B cell (primary cell): ENCODE data around the gene SKAP2. TPM values are rescaled to one million over a fixed set of nuclear protein-coding genes. Genes with fewer than 3 reads are reported as not detected.

Experiments used
- ATAC-seq: fragments of 200-7000 bp; cut with Tn5 transposase; one replicate; pipeline ENCODE4 v1.10.0; 2021; ENCODE audit warnings: low read depth, mild to moderate bottlenecking, moderate number of reproducible peaks, moderate library complexity
- CTCF ChIA-PET: fragments of 350-600 bp; sonication (Branson Sonifier 250); formaldehyde crosslinking; loops from one replicate; lab custom pipeline; 2021; ENCODE audit warnings: antibody characterized with exemption, inconsistent platforms; lab: Charles Lee
- POLR2A ChIA-PET: fragments of 350-600 bp; sonication (Branson Sonifier 250); formaldehyde crosslinking; loops from one replicate; lab custom pipeline; 2021; ENCODE audit warnings: antibody characterized with exemption; lab: Charles Lee
- DNase-seq: peaks from one replicate; pipeline ENCODE4 v3.0.0; 2013
- H2AFZ ChIP-seq: 2 replicates; pipeline ENCODE4 v1.6.1; 2012; ENCODE audit warnings: mild to moderate bottlenecking, low read depth, low read length; ENCODE audit not compliant: insufficient read depth, poor library complexity, severe bottlenecking
- H3K27ac ChIP-seq, 2 donors: 1 replicate in 1 of 2; 2 replicates in 1 of 2; pipeline ENCODE4 v1.5.1; 2012 to 2013; ENCODE audit warnings: low read length in 2 of 2, mild to moderate bottlenecking in 2 of 2, moderate library complexity in 1 of 2
- H3K27me3 ChIP-seq, 4 experiments: fragments of 200-600 bp in 1 of 4; sonication (generic) in 1 of 4; replicated peaks in 1 of 4; 1 replicate in 2 of 4; 2 replicates in 2 of 4; pipeline versions ENCODE4 v1.6.1 to v1.7.0; 2013 to 2016; ENCODE audit warnings: low read length in 3 of 4, mild to moderate bottlenecking in 2 of 4, mixed read lengths in 1 of 4, moderate library complexity in 1 of 4; ENCODE audit not compliant: insufficient read depth in 4 of 4, control insufficient read depth in 3 of 4; ENCODE audit errors: control extremely low read depth in 1 of 4
- H3K36me3 ChIP-seq, 2 experiments: replicated peaks in 1 of 2; 1 replicate in 1 of 2; 2 replicates in 1 of 2; pipeline versions ENCODE4 v1.6.1 to v1.7.1; 2013; ENCODE audit warnings: low read length in 1 of 2; ENCODE audit not compliant: insufficient read depth in 2 of 2, control insufficient read depth in 1 of 2; ENCODE audit errors: control extremely low read depth in 1 of 2, extremely low read depth in 1 of 2
- H3K4me1 ChIP-seq, 2 donors: fragments of 200-600 bp in 1 of 2; sonication (generic) in 1 of 2; 1 replicate in 1 of 2; 2 replicates in 1 of 2; pipeline versions ENCODE4 v1.5.1 to v1.6.1; 2013 to 2017; ENCODE audit warnings: low read length in 2 of 2; ENCODE audit not compliant: control insufficient read depth in 2 of 2, insufficient read depth in 2 of 2
- H3K4me2 ChIP-seq: replicated peaks from 2 replicates; pipeline ENCODE3; 2012; ENCODE audit warnings: mild to moderate bottlenecking, low read depth, low read length; ENCODE audit not compliant: poor library complexity, severe bottlenecking
- H3K4me3 ChIP-seq, 5 experiments: fragments of 200-600 bp in 1 of 5; sonication (generic) in 1 of 5; 1 replicate in 3 of 5; 2 replicates in 2 of 5; pipeline versions ENCODE4 v1.5.1 to v1.7.0; 2011 to 2016; ENCODE audit warnings: low read length in 4 of 5, mild to moderate bottlenecking in 4 of 5, low read depth in 2 of 5, control low read depth in 1 of 5, moderate library complexity in 1 of 5; ENCODE audit not compliant: insufficient read depth in 1 of 5; ENCODE audit errors: control extremely low read depth in 1 of 5, extremely low read depth in 1 of 5
- H3K79me2 ChIP-seq: fragments of 200-600 bp; sonication (generic); one replicate; pipeline ENCODE4 v1.6.0; 2016; ENCODE audit warnings: low read length; ENCODE audit not compliant: control insufficient read depth, insufficient read depth
- H3K9ac ChIP-seq: fragments of 200-600 bp; sonication (generic); 2 replicates; pipeline ENCODE4 v1.6.1; 2017; ENCODE audit warnings: mild to moderate bottlenecking, low read length, moderate library complexity
- H3K9me3 ChIP-seq, 3 donors: one replicate each; pipeline versions ENCODE4 v1.6.1 to v1.7.1; 2013; ENCODE audit warnings: low read length in 2 of 3; ENCODE audit not compliant: control insufficient read depth in 2 of 3, insufficient read depth in 1 of 3; ENCODE audit errors: control extremely low read depth in 1 of 3
- H4K20me1 ChIP-seq: 2 replicates; pipeline ENCODE4 v1.6.0; 2012; ENCODE audit warnings: mild to moderate bottlenecking, low read length; ENCODE audit not compliant: insufficient read depth, control insufficient read depth, poor library complexity, severe bottlenecking
- H3K27ac Mint-ChIP-seq: one replicate; pipeline ENCODE4 v1.8.0; 2021; ENCODE audit warnings: mixed read lengths
- H3K27me3 Mint-ChIP-seq: one replicate; pipeline ENCODE4 v1.8.0; 2021; ENCODE audit warnings: mixed read lengths
- H3K4me1 Mint-ChIP-seq: one replicate; pipeline ENCODE4 v1.8.0; 2021; ENCODE audit warnings: mixed read lengths
- H3K4me3 Mint-ChIP-seq: one replicate; pipeline ENCODE4 v1.8.0; 2021; ENCODE audit warnings: mixed read lengths
- H3K9me3 Mint-ChIP-seq: one replicate; pipeline ENCODE4 v1.8.0; 2022; ENCODE audit warnings: mixed read lengths; ENCODE audit not compliant: insufficient read depth
- EZH2 ChIP-seq: IDR thresholded peaks from 2 replicates; pipeline ENCODE4 v1.6.1; 2012; ENCODE audit warnings: borderline replicate concordance, low read depth, mild to moderate bottlenecking, moderate library complexity, low read length; ENCODE audit not compliant: insufficient read depth, poor library complexity, severe bottlenecking
- WGBS: methylation state at CpG from one replicate; pipeline ENCODE4 v1.1.5; 2013; ENCODE audit warnings: missing lambda C conversion rate; ENCODE audit not compliant: insufficient coverage; 5-methylcytosine and 5-hydroxymethylcytosine counted together
- intact Hi-C: fragments of 100-400 bp; cut with micrococcal nuclease; formaldehyde crosslinking; loops from one replicate; pipeline ENCODE4 v1.10.0; 2022
- polyA plus RNA-seq: library from polyadenylated mRNA; depleted of rRNA; stranded (reverse); fragments of >200 nt; gene quantifications from 2 replicates; pipeline ENCODE4 v1.2.3, GENCODE V29; 2012
- total RNA-seq, 2 donors: library from RNA; stranded (reverse); fragments of 120-200 nt in 1 of 2; gene quantifications; 1 replicate in 1 of 2; 2 replicates in 1 of 2; pipeline versions ENCODE4 v1.2.3 to v1.2.4, GENCODE V29; 2013 to 2022
- TF ChIP-seq, protein P1 (sequence below): fragments of 200-600 bp; IDR thresholded peaks from one replicate; pipeline ENCODE4 v1.8.0; 2022; ENCODE audit warnings: antibody characterized with exemption, mild to moderate bottlenecking

SKAP2 gene
- total and polyA plus RNA-seq, 2 donors (not counting 1 experiment from before 2014, with no cell fraction given), result 12.8 to 58.4 TPM

DNA sequence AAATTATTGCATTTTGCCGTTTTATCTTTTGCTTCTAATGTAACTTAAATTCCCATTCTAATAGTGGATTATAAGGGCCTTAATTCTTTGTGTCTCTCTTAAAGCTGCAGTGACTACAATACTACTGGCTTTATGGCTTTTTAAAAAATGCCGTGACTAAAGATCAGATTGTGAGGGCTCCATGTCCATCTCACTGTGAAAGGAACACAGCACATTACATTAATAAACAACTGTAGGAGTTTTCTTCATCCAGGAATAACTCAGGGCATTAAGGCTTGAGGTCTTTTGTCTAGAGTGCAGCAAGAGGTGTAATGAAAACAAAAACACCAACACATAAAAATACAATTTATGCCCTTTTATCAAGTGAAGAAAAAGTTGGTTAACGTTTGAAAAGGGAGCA, 205.3 kb downstream of the SKAP2 start:
- no peak overlapping the region for H3K4me3 Mint-ChIP-seq

DNA sequence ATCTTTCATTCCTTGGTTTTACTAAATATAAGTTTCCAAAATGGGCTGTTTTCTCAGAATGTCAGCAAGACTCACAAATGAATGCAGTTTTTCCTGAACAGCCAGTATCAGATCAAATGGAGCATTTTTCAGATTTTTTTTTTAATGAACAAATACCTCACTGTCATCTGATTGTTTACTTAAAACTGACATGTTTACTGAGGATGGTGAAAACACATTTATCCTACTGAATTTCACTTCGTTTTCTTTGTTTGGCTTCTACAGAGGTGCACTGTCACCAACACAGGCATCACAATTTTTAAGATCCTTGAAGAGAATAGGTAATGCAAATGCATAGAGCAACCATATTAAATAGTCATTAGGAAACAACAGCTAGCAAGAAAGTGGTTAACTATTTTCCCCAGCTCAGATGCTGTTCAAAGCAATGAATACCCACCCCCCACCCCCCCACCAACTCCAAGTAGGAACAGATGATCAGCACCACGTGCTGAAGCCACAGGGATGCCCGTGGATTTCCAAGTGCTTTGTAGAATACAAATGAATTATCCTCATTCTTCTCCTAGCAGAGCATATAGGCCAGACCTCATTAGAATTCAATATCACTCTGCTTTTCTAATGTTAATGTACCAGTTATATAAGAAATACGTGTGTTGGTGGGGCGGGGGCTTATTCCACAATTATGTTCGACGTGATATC, 205.9 kb downstream of the SKAP2 start:
- H3K9me3 ChIP-seq, result no peaks in the 10 kb centered on the region
- H3K4me3 ChIP-seq, result no peak overlapping the region
- TF ChIP-seq EZH2, result no peak
- TF ChIP-seq, protein P1, sequence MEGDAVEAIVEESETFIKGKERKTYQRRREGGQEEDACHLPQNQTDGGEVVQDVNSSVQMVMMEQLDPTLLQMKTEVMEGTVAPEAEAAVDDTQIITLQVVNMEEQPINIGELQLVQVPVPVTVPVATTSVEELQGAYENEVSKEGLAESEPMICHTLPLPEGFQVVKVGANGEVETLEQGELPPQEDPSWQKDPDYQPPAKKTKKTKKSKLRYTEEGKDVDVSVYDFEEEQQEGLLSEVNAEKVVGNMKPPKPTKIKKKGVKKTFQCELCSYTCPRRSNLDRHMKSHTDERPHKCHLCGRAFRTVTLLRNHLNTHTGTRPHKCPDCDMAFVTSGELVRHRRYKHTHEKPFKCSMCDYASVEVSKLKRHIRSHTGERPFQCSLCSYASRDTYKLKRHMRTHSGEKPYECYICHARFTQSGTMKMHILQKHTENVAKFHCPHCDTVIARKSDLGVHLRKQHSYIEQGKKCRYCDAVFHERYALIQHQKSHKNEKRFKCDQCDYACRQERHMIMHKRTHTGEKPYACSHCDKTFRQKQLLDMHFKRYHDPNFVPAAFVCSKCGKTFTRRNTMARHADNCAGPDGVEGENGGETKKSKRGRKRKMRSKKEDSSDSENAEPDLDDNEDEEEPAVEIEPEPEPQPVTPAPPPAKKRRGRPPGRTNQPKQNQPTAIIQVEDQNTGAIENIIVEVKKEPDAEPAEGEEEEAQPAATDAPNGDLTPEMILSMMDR, result no peak
- H3K9ac ChIP-seq, result no peak overlapping the region
- Mint-ChIP-seq H3K27ac (no peak overlapping the region), H3K27me3 (no peaks in the 10 kb centered on the region), H3K9me3 (no peaks in the 10 kb centered on the region), H3K4me3 (no peak overlapping the region), H3K4me1 (no peaks in the 10 kb centered on the region)
- H3K4me1 ChIP-seq, result no peaks in the 10 kb centered on the region
- DNase-seq, result no peak
- ChIA-PET POLR2A (no interaction called here), CTCF (interaction anchor here (1.1 to 2.3 kb wide), 3 partner anchors 9 to 289 kb away, joined by 3 to 6 read pairs (median 3); no protein-coding TSS in a partner anchor)
- H3K36me3 ChIP-seq, result no peaks in the 10 kb centered on the region
- no peak for ATAC-seq
- intact Hi-C loops, result no loop called here
- no peak overlapping the region for H3K27ac ChIP-seq
- no CpG with 5 or more reads among the region's 7 CpGs for WGBS
- H3K27me3 ChIP-seq, result no peaks in the 10 kb centered on the region
- no peak overlapping the region for H3K4me2 ChIP-seq
- no peaks in the 10 kb centered on the region for H3K79me2 ChIP-seq
- H2AFZ ChIP-seq, result no peak overlapping the region
- H4K20me1 ChIP-seq, result no peaks in the 10 kb centered on the region

More for the DNA sequence above, 205.3 kb downstream of the SKAP2 start:
- Mint-ChIP-seq H3K9me3 (no peaks in the 10 kb centered on the region), H3K27ac (no peak overlapping the region), H3K4me1 (no peaks in the 10 kb centered on the region), H3K27me3 (no peaks in the 10 kb centered on the region)
- ChIA-PET POLR2A (no interaction called here), CTCF (interaction anchor here (0.9 to 2.3 kb wide), 5 partner anchors 9 to 503 kb away, joined by 3 to 6 read pairs (median 3); no protein-coding TSS in a partner anchor)
- Histone ChIP-seq H3K4me1 (no peaks in the 10 kb centered on the region), H3K27me3 (no peaks in the 10 kb centered on the region), H3K79me2 (no peaks in the 10 kb centered on the region), H3K4me2 (no peak overlapping the region), H2AFZ (no peak overlapping the region), H3K9me3 (no peaks in the 10 kb centered on the region), H3K36me3 (no peaks in the 10 kb centered on the region), H3K27ac (no peak overlapping the region), H3K9ac (no peak overlapping the region), H3K4me3 (no peak overlapping the region), H4K20me1 (no peaks in the 10 kb centered on the region)
- no peak for TF ChIP-seq EZH2
- TF ChIP-seq, protein P1, result no peak
- intact Hi-C loops, result no loop called here
- no peak for ATAC-seq
- DNase-seq, result no peak
- WGBS, result no CpG with 5 or more reads among the region's 3 CpGs
